ENCODE measurements around the gene CHRDL2.
"Not testable (repeated sequence)": the region's sequence is repeated elsewhere in the genome, so short reads cannot be mapped to it uniquely, and the experiment has no call there.

Gene CHRDL2, protein sequence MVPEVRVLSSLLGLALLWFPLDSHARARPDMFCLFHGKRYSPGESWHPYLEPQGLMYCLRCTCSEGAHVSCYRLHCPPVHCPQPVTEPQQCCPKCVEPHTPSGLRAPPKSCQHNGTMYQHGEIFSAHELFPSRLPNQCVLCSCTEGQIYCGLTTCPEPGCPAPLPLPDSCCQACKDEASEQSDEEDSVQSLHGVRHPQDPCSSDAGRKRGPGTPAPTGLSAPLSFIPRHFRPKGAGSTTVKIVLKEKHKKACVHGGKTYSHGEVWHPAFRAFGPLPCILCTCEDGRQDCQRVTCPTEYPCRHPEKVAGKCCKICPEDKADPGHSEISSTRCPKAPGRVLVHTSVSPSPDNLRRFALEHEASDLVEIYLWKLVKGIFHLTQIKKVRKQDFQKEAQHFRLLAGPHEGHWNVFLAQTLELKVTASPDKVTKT

DNA sequence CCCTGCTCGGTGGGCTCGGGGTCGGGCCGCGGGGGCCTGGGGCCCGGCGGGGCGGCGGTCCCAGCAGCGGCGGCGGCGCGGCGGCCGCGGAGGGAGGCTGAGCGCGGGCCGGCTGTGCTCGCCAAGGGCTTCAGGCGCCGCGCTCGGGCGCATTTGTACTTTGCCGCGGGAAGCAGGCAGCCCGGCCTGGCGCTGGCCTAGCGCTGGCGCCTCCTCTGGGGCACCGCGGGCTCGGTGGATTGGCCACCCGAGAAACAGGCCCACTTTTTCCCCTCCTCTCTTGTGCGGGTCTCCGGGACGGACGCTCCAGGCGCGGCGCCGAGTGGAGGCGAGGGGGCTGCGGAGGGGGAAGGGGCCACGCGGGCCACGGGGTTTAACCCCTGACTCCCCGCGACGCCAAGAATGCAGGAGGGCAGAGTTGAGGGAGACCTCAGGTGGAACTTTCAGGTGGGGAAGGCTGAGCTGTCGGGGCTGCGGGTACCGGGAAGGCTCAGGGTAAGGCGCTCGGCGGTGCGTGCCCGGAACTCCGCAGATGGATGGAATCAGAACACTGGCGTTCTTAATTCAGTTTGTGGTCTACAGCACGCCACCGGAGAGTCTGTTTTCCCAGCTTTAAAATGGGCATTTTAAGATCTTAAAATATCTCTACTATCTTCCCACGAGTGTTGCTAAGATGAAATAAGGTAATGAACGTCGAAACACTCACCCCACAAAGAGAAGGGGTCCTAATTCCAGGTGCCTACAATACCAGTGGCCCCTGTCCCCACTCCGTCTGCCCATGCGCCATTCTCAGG, at the start of gene CHRDL2:
Gene CHRDL2 (minus strand): TSS at position 126 of the 794 bp plus-strand sequence. CDS start 538 bp downstream, outside the sequence.
- no peak for DNase-seq (ENCODE audit: low read depth in 2 of 2)

DNA sequence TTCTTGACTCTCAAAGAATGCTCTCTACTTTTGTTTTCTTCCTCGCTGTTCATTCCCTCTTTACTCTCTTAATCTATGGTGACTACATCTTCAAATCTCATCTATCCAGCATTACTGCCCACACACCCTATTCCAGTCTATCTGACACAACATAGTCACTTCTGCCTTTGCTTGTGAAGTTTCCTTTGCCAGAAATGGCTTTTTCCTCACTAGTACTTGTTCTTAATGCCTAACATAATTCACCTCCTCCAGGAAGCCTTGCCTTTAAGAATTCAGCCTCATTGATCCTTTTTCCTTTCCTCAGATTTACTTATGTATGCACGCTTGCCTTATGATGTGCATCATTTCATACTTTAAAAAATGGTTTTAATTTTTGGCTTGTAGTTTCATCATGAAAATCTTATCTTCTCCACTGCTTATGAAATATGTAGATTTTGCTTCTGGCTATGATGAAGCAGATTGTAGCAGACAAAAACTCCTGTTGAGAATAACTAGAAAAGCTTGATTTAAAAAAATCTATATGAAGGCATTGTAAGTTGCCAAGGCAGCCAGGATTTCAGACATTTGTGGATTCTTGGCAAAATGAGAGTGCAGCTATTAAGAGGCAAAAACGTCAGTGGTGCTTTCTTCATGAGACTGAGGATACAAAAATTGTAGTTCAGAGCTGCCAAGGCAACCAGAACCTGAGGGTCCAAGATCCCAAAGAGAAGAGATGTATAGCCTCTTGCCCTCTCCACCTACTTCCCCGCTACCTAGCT, 49.2 kb upstream of the CHRDL2 start:
- DNase-seq (ENCODE audit: low read depth in 2 of 2), result no peak

GRCh38 chr11:74778581-74778980, 47.4 kb upstream of the CHRDL2 start:
- DNase-seq (ENCODE audit: low read depth in 2 of 2), result no peak

- DNase-seq (ENCODE audit: low read depth in 2 of 2), result no peak
Measured at GRCh38 chr11:74777877-74778276, 46.7 kb upstream of the CHRDL2 start.

- DNase-seq (ENCODE audit: low read depth in 2 of 2), result no peak
Measured at GRCh38 chr11:74777038-74777437, 45.8 kb upstream of the CHRDL2 start.

DNA sequence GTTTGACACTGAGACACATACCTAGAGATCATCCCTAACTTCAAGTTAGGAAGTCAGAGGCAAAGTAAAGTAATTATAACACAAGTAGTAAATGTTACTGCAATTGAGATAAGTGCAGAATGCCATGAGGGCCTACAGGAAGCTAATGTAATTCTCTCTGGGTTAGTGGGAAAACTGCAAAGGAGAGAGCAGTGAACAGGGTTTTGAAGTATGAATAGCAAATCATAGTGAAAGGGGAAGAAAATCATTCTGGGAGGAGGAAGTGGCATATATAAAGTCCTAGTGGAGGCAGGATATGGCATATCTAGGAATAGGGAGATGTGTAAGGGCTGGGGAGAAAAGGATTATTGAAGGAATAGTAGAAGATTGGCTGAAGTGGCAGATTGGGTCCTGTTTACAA, 45.3 kb upstream of the CHRDL2 start:
- DNase-seq (ENCODE audit: low read depth in 2 of 2), result no peak

- DNase-seq (ENCODE audit: low read depth in 2 of 2), result no peak
Measured at GRCh38 chr11:74775762-74776161, 44.5 kb upstream of the CHRDL2 start.

- DNase-seq (ENCODE audit: low read depth in 2 of 2), result no peak
Measured at GRCh38 chr11:74773476-74773875, 42.2 kb upstream of the CHRDL2 start.

DNA sequence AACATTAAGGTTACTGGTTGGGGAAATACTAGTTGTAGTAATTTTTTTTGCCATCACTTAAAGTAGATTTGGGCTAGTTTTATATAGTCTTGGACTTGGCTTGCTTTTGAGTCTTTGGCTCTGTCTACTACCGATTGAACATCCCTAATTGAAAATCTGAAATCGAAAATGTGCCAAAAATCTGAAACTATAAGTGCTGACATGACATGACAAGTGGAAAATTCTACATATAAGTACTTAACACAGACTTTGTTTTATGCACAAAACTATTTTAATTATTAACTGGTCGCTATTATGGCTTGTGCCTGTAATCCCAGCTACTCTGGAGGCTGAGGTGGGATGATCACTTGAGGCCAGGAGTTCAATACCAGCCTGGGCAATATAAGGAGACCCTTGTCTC, 39.9 kb upstream of the CHRDL2 start:
- DNase-seq (ENCODE audit: low read depth in 2 of 2), result no peak

GRCh38 chr11:74770456-74770855, 39.2 kb upstream of the CHRDL2 start:
- DNase-seq (ENCODE audit: low read depth in 2 of 2), result no peak

- DNase-seq (ENCODE audit: low read depth in 2 of 2), result no peak
Measured at GRCh38 chr11:74769055-74769707, 38.0 kb upstream of the CHRDL2 start.

DNA sequence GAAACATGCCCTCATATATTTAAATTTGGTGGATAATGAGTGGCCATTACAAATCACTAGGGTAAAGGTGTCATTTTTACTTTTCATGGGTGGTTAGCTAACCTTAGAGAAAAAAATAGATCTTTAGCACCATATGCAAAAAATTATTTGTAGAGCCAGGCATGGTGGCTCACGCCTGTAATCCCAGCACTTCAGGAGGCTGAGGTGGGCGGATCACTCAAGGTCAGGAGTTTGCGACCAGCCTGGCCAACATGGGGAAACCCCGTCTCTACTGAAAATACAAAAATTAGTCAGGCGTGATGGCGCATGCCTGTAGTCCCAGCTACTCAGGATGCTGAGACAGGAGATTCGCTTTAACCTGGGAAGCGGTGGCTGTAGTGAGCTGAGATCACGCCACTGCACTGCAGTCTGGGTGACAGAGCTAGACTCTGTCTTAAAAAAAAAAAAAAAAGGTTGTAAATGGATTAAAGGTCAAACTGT, 37.0 kb upstream of the CHRDL2 start:
- peak; percentile 8 to 27 for DNase-seq (ENCODE audit: low read depth in 2 of 2)

DNA sequence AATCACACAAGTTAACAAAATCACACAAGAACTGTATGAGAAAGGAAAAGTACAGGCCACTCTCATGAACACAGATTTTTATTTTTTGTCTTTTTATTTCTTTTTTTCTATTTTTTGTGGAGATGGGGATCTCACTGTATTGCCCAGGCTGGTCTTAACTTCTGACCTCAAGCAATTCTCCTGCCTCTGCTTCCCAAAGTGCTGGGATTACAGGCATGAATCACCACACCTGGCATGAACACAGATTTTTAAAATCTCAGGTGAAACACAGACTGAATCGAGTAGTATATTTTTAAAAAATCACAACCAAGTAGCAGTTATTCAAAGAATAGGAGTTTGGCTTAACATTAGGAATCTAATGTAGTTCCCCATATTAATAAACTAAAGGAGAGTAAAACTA, 35.7 kb upstream of the CHRDL2 start:
- DNase-seq (ENCODE audit: low read depth in 2 of 2), result no peak

GRCh38 chr11:74756571-74756970, 25.3 kb upstream of the CHRDL2 start:
- DNase-seq (ENCODE audit: low read depth in 2 of 2), result no peak

GRCh38 chr11:74755395-74755995, 24.3 kb upstream of the CHRDL2 start:
- DNase-seq (ENCODE audit: low read depth in 2 of 2), result no peak

DNA sequence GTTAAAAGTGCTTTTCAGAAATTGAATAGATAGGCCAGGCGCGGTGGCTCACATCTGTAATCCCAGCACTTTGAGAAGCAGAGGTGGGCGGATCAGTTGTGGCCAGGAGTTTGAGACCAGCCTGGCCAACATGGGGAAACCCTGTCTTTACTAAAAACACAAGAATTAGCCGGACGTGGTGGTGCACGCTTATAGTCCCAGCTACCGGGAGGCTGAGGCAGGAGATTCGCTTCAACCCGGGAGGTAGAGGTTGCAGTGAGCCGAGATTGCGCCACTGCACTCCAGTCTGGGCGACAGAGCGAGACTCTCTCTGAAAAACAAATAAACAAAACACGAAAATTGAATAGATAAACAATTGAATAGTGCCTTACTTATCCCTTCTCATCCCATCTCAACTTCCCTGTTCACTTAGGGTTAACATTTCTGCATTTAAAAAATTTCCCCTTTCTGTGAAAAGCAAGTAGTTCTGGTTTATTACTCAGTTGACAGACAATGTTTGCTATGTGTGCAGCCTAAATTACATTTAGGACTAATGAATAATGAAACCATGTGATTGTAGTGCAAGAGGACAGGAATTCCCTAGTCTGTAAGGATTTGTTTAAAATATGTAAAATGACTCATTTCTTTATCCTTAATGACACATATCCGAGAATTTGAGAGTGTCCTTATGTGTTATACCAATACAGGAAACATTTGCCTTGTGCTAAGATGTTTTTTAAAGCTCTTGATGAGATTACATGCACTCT, 23.5 kb upstream of the CHRDL2 start:
- no peak for DNase-seq (ENCODE audit: low read depth in 2 of 2)

- no peak for DNase-seq (ENCODE audit: low read depth in 2 of 2)
Measured at GRCh38 chr11:74751303-74751702, 20.1 kb upstream of the CHRDL2 start.

GRCh38 chr11:74750598-74750997, 19.4 kb upstream of the CHRDL2 start:
- not testable (repeated sequence) for DNase-seq (ENCODE audit: low read depth in 2 of 2)

- no peak for DNase-seq (ENCODE audit: low read depth in 2 of 2)
Measured at GRCh38 chr11:74749965-74750296, 18.7 kb upstream of the CHRDL2 start.

DNA sequence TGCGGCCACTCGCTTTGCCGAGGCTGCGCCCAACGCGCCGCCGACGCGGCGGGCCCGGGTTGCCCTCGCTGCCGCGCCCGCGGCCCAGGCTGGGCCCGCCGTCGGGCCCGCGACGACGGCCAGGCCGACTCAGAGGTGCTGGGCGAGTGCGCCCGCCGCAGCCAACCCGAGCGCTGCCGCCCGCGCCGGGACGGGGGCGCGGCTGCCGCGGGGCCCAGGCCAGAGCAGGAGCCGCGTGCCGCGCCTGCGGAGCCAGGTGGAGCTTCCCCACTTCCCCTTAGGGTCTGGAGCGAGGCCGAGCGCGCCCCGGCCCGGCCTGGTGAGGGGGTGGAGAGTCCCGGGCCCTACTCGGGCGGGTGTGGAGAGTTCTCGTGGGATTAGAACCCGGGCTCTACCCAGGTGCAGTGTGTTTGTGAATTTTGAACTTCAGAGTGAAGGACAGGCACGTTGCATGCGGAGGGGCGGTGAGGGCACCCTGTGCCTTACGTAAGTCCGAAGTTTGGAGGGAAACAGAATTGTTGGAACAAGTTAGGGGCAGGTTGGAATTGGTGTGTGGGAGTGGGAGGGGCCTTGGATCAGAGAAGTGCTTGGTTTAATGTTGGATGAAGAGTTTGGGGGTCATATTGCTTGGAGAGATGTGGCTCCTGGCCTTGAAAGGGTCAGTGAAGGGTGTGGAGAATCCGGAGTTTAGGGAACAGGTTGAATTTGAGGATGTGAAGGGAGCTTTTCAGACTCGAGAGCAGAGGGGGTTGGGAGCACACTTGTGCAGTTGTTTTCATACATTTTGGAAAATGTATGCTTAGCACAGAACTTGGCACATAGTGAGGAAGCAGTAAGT, 18.1 kb upstream of the CHRDL2 start:
- DNase-seq (ENCODE audit: low read depth in 2 of 2), result peak; percentile 31 to 32

Measured in stimulated activated CD4-positive, alpha-beta T cell treated with anti-CD3 and anti-CD28 coated beads, Interleukin-15, amount 100 ng/mL, for 48 hours (primary cell).